Measurements from ENCODE around the gene CENPO.
"Not testable (repeated sequence)": the region's sequence is repeated elsewhere in the genome, so short reads cannot be mapped to it uniquely, and the experiment has no call there.

Gene CENPO

GRCh38 chr2:24824966-24825882, 32.0 kb downstream of the CENPO start:
- DNase-seq: peak in 2 of 3 experiments; percentile 12 to 13

DNA sequence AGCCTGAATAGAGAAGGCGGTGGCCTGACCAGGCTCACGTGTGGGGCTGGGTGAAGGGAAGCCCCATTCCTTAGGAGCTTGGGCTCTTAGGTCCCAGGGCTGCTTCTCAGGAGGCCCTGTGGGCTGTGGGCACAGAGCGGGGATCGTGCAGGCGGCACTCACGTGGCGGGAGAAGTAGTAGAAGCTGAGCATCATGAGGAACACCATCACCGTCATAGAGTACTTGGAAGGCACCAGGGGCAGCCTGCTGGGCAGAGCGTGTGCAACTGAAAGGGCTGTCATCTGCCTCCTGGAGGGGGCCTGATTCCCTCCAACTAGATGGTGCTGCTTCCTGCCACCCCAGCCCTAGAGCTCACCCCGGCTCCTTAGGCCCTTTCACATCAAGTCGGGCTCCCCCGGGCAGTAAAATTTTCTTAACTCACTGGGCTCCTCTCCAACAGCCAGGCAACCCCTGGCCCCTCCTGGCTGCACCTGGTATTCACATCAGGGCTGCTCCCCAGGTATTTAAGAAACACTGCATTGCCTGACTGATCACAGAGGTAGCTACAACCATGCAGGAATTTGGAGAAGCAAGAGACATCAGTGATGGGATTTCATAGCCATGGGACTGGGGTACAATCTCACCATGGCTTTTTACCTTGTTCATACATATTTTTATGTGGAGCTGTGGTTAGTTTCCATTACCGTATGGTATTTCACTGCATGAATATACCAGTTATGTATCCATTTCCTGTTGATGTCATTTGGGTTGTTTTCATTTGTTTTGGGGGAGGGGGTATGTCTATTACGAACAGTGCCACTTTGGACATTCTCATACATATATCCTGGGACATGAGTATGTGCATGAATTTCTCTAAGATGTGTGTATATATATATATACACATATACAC, 32.9 kb downstream of the CENPO start:
- no peak for DNase-seq

DNA sequence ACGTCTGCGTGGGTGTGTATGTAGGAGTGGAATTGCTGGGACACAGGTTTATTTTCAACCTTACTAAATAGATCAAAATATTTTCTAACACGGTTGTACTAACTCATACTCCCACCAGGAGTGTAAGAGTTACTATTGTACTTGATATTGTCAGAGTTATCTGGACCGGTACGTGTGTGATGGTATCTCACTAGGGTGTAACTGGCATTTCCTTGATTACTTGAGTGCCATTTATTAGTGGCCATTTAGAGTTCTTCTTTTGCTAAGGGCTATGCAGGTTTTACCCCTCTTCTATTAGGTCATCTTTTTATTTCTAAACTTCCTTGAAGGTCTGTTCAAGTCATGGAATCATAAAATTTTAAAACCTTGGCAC, 33.5 kb downstream of the CENPO start:
- DNase-seq: no peak

- peak; percentile 69 to 90 (median 83) for DNase-seq
These were observed 34.4 kb downstream of the CENPO start for GRCh38 chr2:24827321-24828237.

DNA sequence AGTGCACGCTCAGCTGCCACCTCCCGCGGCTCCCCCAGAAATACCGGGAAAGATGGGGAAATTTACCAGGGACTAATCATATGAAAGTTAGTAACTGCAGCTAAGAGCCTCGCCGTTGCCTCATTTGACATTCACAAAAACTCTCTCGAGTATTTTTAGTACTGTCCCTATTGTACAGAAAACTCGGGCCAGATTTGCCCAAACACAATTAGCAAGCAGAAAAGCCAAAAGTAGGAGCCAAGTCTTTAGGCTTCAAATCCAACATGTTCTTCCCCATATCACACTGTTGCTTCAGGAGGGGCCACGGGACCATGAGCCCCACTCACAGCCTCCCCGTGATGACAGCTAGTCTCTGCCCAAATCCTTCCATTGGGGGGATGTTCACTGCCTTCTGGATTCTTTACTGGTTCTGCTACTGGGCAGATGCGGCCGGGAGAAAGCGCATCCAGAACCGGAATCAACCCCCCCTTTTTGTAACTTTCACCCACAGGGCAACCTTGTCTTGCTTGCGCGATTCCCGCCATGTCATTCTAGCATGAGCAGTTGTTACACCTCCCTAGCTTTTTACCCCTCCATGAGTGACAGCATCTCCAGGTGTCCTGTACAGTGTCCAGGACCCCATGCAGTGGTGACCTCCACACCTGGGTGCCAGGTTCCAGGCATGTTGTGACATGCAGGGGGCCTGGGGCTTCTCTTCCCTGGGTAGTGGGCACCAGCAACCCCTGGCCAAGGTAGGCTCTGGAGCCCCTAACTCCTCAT, 35.2 kb downstream of the CENPO start:
- DNase-seq: no peak

GRCh38 chr2:24830351-24830750, 37.1 kb downstream of the CENPO start:
- DNase-seq: peak in 1 of 3 experiments; percentile 16

- no peak for DNase-seq
These were observed 37.6 kb downstream of the CENPO start for GRCh38 chr2:24830786-24831185.

DNA sequence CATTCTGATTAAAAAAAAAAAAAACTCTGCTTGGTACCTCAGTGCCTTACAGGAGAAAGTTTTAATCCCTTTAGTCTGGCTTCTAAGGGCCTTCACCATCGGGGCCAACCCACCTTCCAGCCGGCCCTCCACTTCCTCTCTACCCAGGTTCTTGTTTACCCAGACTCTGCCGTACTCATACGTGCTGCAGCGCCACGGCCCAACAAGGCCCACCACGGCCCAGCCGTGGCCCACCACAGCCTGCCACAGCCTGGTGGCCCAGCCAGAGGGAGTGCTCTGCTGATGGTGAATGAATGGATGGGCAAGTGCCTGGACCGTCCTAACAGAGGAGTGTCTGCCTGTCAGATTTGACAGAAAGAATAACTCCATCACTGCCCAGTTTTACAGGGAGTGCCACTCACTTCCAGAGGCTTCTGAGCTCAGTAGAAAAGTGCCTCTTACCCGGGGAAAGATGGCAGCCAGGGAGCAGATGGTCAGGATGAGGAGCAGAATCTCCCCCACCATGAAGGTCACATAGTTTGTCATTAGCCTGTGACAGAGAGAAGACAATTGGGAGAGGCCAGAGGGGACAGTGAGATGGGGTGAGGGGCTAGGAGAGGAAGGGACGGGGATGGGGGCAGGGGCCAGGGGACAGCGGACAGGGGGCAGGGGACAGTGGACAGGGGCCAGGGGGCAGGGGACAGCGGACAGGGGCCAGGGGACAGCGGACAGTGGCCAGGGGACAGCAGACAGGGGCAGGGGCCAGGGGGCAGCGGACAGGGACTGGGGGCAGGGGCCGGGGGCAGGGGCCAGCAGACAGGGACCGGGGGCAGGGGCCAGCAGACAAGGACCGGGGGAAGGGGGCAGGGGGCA, 38.2 kb downstream of the CENPO start:
- DNase-seq: no peak

DNA sequence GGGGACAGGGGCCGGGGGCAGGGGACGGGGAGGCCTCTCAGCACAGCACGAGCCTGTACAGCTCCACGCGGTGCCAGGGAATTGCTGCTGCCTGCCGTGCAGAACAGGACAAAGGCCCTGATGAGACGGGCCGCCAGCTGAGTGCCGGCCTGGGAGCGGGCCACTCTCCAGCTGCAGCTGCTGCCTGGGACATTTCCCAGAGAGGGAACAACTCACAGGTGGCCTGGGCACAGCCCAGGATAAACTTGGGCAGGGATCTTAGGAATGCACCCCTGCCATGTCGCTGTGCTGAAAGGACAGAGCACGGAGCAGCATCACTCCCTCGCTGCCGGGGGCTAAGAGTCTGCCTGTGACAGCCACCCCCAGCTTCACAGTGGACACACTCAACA, 38.8 kb downstream of the CENPO start:
- peak in 2 of 3 experiments; percentile 24 to 52 for DNase-seq

- DNase-seq: peak in 1 of 3 experiments; percentile 56
These were observed 39.3 kb downstream of the CENPO start for GRCh38 chr2:24832521-24832920.

GRCh38 chr2:24832931-24833701, 39.9 kb downstream of the CENPO start:
- DNase-seq: peak in 2 of 3 experiments; percentile 89 to 96

GRCh38 chr2:24833821-24834732, 40.9 kb downstream of the CENPO start:
- DNase-seq: no peak

DNA sequence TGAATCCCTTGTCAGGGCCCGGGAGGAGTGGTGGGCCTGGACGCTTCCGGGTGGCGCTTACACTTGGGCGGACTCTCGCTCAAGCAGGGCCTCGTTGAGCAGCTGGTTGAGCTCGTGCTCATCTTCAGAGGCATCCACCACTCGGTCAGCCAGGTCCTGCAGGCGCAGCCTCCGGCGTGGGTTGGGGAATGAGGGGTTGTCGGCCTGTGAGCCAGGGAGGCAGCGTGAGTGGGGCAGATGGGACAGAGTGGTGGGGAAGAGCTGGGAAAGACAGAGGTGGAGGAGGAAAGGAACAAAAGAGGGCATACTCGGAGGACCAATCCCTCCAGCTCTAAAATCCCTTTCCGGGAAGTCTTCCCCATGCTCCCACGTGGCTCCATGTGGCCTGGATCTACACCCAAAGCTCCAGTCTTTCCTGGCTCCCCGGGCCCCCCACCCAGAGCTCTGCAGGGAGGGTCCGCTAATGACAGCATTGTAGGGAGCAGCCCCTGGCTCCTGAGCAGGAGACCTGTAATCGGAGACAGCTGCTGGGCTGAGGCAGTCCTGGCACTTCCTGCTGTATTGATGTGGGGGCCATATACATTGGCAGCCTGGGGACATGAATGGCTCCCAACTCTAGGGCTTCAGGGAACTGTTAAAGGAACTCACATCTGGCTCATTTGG, 41.6 kb downstream of the CENPO start:
- DNase-seq: no peak

GRCh38 chr2:24835411-24835810, 42.2 kb downstream of the CENPO start:
- not testable (repeated sequence) for DNase-seq

DNA sequence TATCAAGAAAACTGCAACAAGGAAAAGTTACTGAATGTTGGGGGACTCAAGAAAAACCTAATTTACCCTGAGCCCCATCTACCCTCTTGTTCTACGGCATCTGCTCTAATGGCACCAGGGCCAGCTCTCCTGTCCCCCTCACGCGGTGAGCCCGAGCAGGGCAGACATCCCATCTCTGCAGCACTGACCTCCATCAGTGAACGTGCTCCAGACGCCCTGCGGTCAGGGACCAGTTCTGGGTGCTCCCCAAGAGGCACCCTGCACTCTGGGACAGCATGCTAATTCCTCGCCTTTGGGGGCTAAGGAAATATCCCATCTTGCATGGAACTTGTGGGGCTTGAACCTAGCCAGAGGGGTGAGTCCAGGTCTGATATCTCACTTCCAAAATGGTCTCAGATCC, 43.0 kb downstream of the CENPO start:
- no peak for DNase-seq

GRCh38 chr2:24836706-24837105, 43.5 kb downstream of the CENPO start:
- DNase-seq: no peak

- no peak for DNase-seq
These were observed 44.8 kb downstream of the CENPO start for GRCh38 chr2:24837996-24838513.

DNA sequence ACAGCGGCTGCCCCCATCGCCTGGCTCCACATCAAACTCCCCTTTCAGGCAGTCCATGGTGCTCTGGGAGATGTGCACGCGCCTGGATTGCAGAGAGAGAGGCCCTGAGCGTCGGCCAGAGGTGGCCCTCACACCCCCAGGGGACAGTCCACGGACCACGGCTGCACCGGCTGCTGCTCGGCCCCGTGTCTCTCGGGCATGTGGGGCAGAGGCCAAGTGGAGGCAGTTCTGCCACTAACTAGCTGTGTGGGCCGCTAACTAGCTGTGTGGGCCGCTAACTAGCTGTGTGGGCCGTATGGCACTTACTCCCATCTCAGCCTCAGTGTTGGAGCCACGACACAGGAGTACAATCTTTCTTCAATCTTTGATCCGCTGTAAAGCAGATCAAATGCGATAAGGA, 45.3 kb downstream of the CENPO start:
- DNase-seq: no peak

Data from NCI-H1417 (cell line).